ENCODE results near the gene SERPINB13. TPM values are rescaled to one million over a fixed set of nuclear protein-coding genes. Genes with fewer than 3 reads are reported as not detected.
A peak's percentile ranks its signal among the peaks of the same experiment; 100 is the strongest.

The SERPINB13 gene
- total RNA-seq, 4 donors from 2014 or later = 10.9 to 21.8 (median 16.8) TPM

- Histone ChIP-seq H3K36me3 (no peaks in the 10 kb centered on the region), H3K9me3 (no peaks in the 10 kb centered on the region), H3K4me1 (peaks cover 15% of the 10 kb centered on the region), H3K27ac (no peak overlapping the region), H3K4me3 (no peak overlapping the region), H3K27me3 (no peaks in the 10 kb centered on the region)
- TF ChIP-seq, protein P1, sequence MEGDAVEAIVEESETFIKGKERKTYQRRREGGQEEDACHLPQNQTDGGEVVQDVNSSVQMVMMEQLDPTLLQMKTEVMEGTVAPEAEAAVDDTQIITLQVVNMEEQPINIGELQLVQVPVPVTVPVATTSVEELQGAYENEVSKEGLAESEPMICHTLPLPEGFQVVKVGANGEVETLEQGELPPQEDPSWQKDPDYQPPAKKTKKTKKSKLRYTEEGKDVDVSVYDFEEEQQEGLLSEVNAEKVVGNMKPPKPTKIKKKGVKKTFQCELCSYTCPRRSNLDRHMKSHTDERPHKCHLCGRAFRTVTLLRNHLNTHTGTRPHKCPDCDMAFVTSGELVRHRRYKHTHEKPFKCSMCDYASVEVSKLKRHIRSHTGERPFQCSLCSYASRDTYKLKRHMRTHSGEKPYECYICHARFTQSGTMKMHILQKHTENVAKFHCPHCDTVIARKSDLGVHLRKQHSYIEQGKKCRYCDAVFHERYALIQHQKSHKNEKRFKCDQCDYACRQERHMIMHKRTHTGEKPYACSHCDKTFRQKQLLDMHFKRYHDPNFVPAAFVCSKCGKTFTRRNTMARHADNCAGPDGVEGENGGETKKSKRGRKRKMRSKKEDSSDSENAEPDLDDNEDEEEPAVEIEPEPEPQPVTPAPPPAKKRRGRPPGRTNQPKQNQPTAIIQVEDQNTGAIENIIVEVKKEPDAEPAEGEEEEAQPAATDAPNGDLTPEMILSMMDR (IDR thresholded peaks at IDR 0.05) = no peak
- TF ChIP-seq EP300 (IDR thresholded peaks at IDR 0.05) (no peak), POLR2AphosphoS5 (IDR thresholded peaks at IDR 0.05) (no peak), POLR2A (IDR thresholded peaks at IDR 0.05) (no peak)
- 25% methylated on average over 6 of the region's 6 CpGs for WGBS
- no peak for DNase-seq (ENCODE audit: low spot score in 2 of 2)
Measured at GRCh38 chr18:63570721-63571120, 16.4 kb upstream of the SERPINB13 start.

DNA sequence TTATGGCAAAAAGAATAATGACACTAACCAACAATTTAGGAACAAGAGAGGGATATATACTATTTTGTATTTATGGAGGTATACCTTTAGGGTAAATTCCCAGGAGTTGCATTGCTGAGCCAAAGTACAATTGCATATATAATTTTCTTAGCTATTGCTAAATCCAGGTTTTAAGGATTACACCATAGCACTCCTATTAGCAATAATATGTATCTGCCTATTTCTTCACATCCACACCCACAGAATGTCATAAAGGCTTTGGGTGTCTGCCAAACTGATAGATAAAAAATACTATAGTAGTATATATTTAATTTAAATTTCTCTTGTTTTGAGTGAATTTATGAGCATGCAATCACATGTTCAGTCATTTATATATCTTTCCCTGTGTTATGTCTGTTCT lies 11.5 kb upstream of the SERPINB13 start:
- TF ChIP-seq EP300 (IDR thresholded peaks at IDR 0.05) (no peak), POLR2A (IDR thresholded peaks at IDR 0.05) (no peak), POLR2AphosphoS5 (IDR thresholded peaks at IDR 0.05) (no peak)
- TF ChIP-seq, protein P1 (IDR thresholded peaks at IDR 0.05) = no peak
- Histone ChIP-seq H3K27ac (no peak overlapping the region), H3K9me3 (no peaks in the 10 kb centered on the region), H3K4me3 (no peak overlapping the region), H3K27me3 (no peaks in the 10 kb centered on the region), H3K36me3 (no peaks in the 10 kb centered on the region), H3K4me1 (peaks cover 7% of the 10 kb centered on the region)
- no peak for DNase-seq (ENCODE audit: low spot score in 2 of 2)

DNA sequence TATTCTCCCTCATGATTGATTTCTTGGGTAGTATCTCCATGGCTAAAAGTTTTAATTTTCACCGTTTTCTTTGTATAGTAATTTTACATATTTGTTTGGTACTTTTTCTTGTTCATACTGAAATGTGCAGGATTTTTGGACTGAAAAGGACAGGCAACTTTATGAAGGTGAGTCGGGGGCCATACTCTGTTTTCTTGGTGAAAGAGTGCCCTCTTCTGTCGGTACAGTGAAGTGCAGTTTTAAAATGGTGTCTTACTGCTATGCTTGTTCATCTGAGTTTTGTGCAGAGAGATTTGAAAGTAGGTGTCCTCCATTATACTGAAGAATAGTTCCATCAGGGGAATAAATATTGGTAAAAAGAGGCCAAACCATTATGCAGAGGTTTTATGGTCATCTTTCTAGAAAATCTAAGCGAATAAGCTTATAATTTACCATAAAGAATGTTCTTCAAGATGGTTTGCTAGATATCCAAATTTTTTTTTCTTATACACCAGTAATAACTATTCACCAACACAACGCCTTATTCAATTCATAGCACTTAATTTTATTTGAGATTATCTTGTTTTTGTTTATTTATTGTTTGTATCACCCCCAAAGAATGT lies 8.7 kb upstream of the SERPINB13 start:
- 30% methylated on average over 5 of the region's 5 CpGs for WGBS
- TF ChIP-seq POLR2AphosphoS5 (IDR thresholded peaks at IDR 0.05) (no peak), EP300 (IDR thresholded peaks at IDR 0.05) (no peak), POLR2A (IDR thresholded peaks at IDR 0.05) (no peak)
- TF ChIP-seq, protein P1 (IDR thresholded peaks at IDR 0.05) = peak; percentile 44 to 65
- no peak for DNase-seq (ENCODE audit: low spot score in 2 of 2)
- H3K9me3 ChIP-seq = no peaks in the 10 kb centered on the region
- H3K27me3 ChIP-seq = no peaks in the 10 kb centered on the region
- H3K4me1 ChIP-seq = no peaks in the 10 kb centered on the region
- no peak overlapping the region for H3K27ac ChIP-seq
- no peaks in the 10 kb centered on the region for H3K36me3 ChIP-seq
- no peak overlapping the region for H3K4me3 ChIP-seq

GRCh38 chr18:63579616-63580015 lies 7.5 kb upstream of the SERPINB13 start:
- Histone ChIP-seq H3K27ac (no peak overlapping the region), H3K27me3 (no peaks in the 10 kb centered on the region), H3K9me3 (no peaks in the 10 kb centered on the region), H3K36me3 (no peaks in the 10 kb centered on the region), H3K4me1 (peaks cover 6% of the 10 kb centered on the region), H3K4me3 (no peak overlapping the region)
- DNase-seq (ENCODE audit: low spot score in 2 of 2) = no peak
- TF ChIP-seq POLR2A (IDR thresholded peaks at IDR 0.05) (no peak), EP300 (IDR thresholded peaks at IDR 0.05) (no peak), POLR2AphosphoS5 (IDR thresholded peaks at IDR 0.05) (no peak)
- TF ChIP-seq, protein P1 (IDR thresholded peaks at IDR 0.05) = no peak
- WGBS = 87% methylated on average over 2 of the region's 2 CpGs

GRCh38 chr18:63585988-63586387 lies 1.2 kb upstream of the SERPINB13 start:
- WGBS = 69% methylated on average over 4 of the region's 4 CpGs
- Histone ChIP-seq H3K27ac (no peak overlapping the region), H3K4me3 (no peak overlapping the region), H3K36me3 (no peaks in the 10 kb centered on the region), H3K4me1 (peaks cover 16% of the 10 kb centered on the region), H3K9me3 (no peaks in the 10 kb centered on the region), H3K27me3 (no peaks in the 10 kb centered on the region)
- no peak for DNase-seq (ENCODE audit: low spot score in 2 of 2)
- no peak for TF ChIP-seq POLR2A (IDR thresholded peaks at IDR 0.05)
- TF ChIP-seq EP300 (IDR thresholded peaks at IDR 0.05) = no peak
- no peak for TF ChIP-seq POLR2AphosphoS5 (IDR thresholded peaks at IDR 0.05)
- TF ChIP-seq, protein P1 (IDR thresholded peaks at IDR 0.05) = no peak

All from suprapubic skin (tissue), 4 donors.